GM19455 (cell line): ENCODE measurements around the gene IL17RC.
"Not testable (repeated sequence)": the region's sequence is repeated elsewhere in the genome, so short reads cannot be mapped to it uniquely, and the experiment has no call there.

ENCODE experiments used
- ATAC-seq: cut with Tn5 transposase; IDR thresholded peaks from one replicate; pipeline ENCODE4 v1.9.1; 2021; ENCODE audit not compliant: unreplicated experiment

The IL17RC gene

DNA sequence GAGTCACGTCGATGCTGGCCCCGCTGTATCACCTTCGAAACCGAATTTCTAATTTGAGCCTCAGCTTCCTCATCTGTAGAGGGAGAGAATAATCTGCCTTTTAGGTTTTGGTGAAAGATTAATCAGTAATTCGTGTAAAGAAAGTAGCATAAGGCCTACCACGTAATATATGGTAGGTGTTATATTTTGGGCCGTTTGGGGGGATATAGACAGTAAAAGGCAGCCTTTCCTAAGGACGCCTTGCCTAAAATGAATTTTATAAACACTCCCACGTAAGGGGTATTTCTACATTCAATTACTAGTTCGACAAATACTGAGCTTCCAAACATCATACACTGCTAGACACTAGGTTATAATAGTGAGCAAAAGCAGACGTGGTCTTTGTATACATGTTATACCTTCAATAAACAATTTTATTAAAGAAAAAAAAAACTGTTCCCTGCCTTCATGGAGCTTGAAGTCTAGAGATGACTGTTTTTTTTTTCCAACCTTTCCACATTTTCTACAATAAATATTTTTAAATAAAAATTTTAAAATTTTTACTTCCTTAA lies 25.8 kb upstream of the IL17RC start:
- ATAC-seq: no peak

DNA sequence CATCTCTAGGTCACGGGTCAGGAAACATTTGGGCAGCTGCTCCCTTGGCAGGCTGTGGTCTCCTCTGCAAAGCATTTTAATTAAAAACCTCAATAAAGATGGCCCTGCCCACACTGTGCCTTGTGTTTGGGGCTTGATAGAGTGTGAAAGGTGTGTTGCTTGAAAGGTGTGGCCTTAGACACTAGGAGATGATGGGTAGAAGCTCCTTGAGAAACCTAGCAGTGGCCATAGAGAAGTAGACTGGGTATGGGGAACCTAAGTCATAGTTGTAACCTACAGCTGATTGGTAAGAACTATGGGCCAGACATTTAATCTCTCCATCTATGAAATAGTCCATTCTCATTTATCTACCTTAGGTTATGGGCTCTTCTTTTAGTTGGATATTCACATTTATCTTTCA lies 23.2 kb upstream of the IL17RC start:
- ATAC-seq: no peak

DNA sequence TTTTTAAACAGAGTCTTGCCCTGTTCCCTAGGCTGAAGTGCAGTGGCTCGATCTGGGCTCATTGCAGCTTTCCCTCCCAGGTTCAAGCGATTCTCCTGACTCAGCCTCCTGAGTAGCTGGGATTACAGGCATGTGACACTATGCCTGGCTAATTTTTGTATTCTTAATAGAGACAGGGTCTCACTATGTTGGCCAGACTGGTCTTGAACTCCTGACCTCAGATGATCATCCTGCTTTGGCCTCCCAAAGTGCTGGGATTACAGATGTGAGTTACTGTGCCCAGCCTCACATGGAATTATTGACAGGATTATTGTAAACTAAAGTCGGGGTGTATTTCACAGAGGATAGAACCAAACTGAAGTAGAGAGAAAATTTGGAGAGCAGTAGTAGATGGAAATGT lies 21.2 kb upstream of the IL17RC start:
- ATAC-seq: not testable (repeated sequence)

DNA sequence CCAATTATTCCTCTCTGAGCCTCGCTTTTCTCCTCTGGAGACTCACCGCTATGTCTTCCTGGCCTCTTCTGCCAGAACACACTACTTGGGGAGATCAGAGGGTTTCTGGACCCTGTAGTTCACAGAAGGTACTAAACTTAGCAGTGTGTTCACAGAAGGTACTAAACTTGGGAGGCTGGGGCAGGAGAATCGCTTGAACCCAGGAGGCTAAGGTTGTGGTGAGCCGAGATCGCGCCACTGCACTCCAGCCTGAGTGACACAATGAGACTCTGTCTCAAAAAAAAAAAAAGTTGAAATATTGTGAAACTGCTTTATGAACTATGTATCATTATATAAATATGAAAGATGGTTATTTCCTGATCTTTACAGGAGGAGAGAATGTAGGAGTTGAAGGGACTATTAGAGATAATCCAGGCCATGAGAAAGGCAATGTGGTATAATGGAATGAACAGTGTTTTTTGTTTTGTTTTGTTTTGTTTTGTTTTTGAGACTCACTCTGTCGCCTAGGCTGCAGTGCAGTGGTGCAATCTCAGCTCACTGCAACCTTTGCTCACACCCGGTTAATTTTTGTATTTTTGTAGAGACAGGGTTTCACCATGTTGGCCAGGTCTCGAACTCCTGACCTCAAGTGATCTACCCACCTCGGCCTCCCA lies 20.0 kb upstream of the IL17RC start:
- ATAC-seq: not testable (repeated sequence)

DNA sequence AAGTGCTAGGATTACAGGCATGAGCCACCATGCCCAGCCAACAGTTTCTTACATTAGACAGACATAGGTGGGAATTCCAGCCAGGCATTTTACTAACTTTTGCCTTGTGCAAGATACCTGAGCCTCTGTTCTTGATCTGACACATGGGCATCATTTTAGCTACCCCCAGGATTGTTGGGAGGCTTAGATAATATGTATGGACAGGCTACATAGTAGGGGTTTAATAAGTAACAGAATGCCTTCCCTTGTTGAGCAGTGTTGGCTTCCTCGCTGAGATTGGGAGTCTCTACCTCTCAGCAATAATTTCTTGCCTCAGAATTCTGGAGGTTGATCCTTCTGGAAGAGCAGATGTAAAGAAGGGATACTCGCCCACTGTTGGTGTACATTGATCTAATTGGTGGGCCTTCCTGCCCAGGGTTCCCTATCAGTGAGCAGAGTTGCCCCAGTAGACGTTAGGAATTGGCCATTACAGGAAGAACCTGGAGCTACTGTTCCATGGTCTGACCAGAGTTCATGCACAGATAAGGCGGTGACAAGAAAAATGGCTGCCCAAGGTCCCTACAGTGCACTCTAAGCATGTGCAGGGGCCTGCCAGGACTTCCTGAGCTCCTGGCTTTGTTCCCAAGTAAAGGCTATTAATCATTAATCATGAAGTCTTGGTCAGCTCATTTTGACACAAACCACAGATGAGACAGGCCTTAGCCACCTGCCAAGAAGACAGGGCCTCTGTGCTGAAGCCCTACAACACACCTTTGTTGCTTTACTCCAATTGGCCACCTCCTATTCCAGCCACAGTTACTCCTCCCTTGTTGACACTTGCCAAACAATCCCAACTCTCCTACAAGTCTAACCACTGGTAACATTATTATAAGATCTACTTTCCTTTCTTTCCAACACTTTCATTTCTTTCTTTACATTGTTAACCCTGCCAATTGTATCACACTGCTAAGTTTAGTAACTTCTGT lies 19.2 kb upstream of the IL17RC start:
- ATAC-seq: no peak

DNA sequence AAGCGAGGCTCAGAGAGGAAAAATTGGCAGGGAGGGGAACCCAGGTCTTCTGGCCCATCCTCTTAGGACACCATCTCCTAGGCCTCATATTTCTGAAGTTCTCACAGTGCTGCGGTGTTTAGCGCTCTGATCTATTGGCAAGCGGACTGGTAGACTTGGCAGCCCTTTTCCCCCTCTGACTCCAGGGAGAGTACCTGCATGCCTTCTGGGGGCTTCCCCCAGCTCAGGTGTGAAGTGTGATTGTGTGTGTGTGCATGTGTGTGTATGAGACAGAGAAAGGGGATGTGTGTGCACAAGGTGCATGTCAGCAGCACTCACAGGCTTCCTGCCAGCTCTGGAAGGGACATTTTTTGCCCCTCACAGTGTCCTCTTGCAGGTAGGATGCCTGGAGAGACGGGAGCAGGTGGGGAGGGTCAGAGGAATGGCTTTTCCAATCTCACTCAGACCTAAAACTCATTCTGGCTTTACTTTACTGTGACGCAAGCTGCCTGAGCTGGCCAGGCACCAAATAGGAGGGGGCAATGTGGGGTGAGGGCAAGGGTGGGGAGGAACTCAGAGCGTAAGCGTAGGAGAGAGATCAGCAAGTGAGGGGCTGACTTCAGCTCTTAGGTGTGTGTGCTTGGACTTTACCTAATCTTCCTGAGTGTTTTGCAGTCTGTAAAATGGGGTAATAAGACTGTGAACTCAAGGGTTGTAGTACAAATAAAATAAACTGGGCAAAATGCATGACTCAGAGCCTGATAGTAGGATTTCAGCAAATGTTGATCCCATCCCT lies 18.2 kb upstream of the IL17RC start:
- ATAC-seq: no peak

DNA sequence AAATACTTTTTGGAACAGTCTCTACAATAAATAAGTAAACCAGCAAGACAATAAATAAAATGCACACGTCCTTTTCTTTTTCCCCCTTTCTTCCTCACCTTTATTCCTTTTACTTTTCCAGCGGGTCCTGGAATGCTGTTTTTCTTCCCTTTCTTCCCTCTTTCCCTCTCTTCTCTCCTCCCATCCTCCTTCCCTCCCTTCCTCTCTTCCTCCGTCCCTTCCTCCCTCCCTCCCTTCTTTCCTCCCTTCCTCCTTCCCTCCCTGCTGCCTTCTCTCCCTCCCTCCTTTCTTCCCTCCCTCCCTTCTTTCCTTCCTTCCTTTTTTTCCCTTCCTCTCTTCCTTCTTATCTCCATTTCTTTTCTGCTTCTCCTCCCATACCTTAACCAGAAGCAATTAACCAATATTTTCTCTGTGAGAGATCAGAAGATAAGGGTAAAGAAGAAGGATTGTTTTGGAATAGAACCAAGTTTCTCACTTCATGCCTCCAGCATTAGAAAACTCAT lies 17.6 kb upstream of the IL17RC start:
- ATAC-seq: no peak

DNA sequence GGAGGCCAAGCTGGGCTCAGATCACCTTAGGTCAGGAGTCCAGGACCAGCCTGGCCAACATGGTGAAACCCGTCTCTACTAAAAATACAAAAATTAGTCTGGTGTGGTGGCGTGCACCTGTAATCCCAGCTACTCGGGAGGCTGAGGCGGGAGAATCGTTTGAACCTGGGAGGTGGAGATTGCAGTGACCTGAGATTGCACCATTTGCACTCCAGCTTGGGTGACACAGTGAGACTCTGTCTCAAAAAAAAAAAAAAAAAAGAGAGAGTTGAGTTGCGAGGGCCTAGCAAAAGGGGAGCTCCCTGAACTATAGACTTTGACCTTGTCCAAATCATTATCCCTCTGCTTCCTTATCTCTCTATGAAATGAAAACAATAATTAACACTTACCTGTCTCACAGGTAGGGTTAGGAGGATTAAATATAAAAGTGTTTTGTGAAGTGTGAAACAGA lies 15.9 kb upstream of the IL17RC start:
- not testable (repeated sequence) for ATAC-seq

DNA sequence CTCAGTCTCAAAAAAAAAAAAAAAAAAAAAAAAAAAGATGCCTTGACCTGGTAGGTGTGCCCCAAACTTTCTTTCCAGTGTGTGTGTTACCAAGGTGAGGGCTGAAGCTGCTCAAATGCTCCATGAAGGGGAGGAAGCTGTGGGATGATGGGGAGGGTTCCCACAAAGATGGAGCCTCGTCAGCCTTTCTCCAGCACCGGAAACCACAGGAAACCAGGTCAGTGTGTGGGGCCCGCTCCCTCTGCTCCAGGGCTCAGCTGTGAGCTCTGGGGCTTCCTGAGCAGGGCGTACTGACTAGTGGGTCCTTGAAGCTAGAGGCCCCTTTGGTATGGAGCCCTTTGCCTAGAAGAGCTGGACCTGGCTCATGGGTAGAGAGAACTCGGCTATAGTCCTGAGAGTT lies 14.9 kb upstream of the IL17RC start:
- ATAC-seq: no peak

DNA sequence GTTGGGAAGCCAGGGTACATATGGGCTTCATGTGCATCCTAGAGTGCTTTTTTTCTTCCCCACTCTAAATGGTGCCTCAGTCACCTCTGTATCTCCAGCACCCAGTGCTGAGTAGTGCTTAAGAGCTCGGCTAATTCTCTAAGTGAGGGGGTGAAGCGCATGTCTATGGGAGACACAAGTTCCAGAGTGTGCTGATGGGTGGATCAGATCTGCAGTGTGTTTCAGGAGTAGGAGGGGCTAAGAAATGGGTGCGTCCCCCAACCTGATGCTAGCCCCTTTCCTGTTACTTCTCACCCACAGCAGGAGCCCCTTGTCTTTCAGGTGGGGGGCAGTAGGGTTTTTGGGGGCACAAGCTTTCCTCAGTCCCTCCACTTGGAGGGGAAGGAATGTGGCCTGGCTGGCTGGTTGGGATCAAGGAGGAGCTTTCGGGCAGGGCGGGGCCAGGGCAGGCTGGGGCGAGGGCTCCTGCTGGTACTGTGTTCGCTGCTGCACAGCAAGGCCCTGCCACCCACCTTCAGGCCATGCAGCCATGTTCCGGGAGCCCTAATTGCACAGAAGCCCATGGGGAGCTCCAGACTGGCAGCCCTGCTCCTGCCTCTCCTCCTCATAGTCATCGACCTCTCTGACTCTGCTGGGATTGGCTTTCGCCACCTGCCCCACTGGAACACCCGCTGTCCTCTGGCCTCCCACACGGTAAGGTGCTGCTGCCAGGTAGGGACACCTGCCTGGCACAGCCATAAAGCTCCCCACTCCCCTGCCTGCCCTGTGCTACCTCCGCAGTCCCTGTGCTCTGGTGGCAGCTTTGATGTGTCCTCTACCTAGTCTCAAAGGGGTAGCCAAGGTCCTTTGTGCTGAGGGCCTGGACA lies 14.3 kb upstream of the IL17RC start, which contains the start of gene IL17RE:
Gene IL17RE (plus strand): TSS at position 477 of the 866 bp plus-strand sequence. CDS start 85 bp downstream, at position 562.
- ATAC-seq: no peak

DNA sequence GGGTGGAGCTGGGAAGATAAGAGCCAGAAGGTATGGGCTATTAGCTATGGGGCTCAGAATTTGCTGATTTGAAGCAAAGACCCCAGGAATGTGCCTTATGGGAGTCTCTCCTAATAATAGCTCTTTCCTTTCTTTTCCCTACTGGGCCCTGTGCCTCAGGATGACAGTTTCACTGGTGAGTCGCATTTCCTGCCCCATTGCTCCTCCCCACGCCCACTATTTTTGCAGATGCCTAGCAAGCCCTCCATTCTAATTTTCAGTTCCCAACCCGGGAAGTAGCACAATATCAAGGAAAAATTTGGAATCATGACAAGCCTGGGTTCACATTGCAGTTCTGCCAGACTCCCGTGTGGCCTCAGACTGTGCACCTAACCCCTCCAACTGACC lies 13.7 kb upstream of the IL17RC start:
- no peak for ATAC-seq

DNA sequence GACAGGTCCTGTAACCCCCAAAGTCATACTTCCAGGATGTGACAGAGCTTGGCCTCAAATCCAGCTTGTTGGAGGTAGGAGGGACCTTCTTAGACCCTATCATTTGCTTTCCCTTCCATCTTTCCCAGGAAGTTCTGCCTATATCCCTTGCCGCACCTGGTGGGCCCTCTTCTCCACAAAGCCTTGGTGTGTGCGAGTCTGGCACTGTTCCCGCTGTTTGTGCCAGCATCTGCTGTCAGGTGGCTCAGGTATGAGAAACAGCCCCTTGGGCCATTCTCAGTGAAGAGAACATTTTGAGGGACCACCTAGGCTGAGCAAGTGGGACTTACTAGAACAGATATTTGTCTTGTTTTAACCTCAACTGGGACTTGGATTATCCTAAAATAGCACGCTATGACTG lies 13.0 kb upstream of the IL17RC start:
- no peak for ATAC-seq

DNA sequence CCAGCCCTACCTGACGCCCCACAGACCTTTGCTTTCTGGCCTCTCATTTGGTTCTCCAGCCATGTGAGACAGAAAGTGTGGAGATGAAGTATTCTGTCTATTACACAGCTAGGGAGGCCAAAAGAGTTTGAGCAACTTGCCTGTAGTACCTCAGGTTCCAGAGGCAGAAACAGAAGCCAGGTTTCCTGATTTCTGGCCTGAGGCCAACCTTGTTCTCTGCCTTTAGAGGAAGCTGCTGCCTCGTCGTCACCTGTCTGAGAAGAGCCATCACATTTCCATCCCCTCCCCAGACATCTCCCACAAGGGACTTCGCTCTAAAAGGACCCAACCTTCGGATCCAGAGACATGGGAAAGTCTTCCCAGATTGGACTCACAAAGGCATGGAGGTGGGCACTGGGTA lies 10.4 kb upstream of the IL17RC start:
- ATAC-seq: no peak

DNA sequence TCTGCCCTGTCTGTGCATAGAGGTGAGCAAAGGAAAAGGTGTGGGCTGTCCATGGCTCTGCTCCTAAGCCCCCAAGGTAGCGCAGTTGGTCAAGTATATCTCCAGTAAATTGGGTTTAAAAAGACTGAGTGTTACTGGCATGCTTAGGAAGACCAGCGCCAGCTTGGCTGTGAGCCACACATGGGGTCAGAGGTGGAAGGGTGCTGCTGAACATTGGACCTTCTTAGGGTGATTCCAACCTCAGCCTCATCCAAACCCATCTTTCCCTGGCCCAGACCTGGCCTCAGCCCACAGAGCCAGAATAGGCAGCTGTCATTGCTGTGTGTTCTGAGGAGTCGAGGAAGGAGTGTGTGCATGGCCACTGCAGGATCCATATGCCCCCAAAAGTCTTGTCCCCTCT lies 8.6 kb upstream of the IL17RC start:
- no peak for ATAC-seq

DNA sequence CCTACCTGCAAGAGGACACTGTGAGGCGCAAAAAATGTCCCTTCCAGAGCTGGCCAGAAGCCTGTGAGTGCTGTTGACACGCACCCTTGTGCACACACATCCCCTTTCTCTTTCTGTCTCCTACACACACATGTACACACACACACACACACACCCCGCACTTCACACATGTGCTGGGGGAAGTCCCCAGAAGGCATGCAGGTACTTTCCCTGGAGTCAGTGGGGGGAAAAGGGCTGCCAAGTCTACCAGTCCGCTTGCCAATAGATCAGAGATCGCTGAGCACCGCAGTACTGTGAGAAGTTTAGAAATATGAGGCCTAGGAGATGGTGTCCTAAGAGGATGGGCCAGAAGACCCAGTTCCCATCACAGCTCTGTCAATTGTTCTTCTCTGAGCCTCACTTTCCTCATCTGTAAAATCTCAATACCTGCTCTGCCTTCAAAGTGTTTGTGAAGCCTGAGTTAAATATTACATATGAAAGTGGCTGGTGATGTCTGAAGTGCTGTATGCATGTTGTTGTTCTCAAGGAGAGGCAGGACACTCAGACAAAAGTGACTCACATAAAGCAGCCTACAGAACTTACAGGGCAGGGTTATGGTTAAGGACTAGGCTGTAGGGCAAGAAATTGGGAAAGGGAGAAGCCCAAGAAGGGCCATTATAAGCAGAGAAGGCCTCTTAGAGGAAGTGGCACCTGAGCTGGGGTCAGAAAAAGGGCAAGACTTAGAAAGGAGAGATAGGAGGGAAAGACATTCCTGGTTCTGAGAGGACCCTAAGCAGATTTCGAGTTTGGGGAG lies 7.5 kb upstream of the IL17RC start:
- no peak for ATAC-seq

DNA sequence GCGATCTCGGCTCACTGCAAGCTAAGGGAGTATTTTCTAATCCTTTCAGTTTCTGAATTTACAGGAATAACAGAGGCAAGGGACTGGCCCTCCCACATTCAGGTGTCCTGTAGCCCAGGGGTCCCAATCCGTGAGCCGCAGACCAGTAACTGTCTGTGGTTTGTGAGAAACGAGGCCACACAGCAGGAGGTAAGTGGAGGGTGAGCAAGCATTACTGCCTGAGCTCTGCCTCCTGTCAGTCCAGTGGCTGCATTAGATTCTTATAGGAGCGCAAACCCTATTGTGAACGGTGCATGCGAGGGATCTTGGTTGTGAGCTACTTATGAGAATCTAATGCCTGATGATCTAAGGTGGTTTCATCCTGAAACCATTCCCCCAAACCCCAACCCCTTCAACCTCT lies 5.0 kb upstream of the IL17RC start:
- no peak for ATAC-seq

DNA sequence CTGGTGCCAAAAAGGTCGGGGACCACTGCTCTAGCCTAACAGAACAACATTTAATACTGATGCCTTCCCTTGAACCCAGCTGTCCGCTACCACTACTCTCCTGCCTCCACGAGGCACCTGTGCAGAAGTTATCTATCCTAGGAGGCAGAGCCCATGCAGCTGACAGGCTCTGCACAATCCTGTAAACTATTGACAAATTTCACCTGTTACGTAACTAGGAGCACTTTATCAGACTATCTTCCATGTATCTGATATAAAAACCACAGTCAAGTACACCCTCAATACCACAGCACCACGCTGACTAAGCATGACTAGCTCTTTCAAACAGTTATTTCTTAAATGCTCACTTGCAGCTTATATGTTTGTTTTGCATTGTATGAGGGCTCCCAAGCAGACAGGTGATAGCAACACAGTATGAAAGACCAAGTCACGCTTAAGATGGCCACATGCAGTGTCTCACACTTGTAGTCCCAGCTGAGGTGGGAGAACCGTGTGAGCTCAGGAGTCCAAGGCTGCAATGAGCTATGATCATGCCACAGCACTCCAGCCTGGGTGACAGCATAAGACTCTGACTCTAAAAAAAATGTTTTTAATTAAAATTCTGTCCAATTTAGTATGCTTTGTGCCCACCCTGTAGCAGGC lies 4.5 kb upstream of the IL17RC start:
- ATAC-seq: no peak

DNA sequence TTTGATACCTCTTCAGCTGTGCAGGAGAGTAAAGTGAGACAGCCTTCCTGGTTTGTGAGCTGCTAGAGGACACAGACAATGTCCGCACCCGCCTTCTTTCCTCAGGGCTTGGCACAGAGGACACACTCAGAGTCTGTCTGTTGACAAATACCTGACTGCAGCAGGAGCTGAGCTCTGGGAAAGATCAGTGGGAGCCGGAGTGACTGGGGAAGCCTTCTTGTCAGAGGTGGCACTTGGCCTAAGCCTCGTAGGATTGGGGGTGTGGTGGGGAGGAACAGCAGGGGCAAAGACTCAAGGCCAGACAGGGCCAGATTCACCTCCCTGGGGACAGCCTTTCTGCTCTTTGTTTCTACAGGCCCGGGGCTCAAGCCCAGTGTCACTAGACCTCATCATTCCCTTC lies 3.3 kb upstream of the IL17RC start:
- ATAC-seq: no peak

DNA sequence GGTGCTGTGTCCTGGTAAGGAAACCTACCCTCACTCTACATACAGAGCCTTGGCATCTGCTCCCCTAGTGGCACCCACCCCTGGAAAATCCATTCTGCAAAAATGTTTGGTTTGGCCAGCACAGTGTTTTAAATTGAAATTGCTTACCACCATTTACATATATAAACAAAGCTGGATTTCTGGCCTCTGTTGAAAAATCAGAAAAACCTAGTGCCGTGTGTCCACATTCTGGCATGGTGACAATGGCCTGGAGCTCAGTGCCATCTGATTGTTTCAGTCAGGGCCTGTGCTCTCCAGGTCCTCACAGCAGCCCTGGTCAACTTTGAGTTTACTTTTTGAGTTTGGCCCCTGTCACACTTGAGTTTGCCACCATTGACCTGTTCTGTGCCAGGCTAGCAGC lies 2.9 kb upstream of the IL17RC start:
- ATAC-seq: no peak
